GM19238 (cell line): ENCODE data around the gene CLMN.
"Not testable (repeated sequence)": the region's sequence is repeated elsewhere in the genome, so short reads cannot be mapped to it uniquely, and the experiment has no call there.

Experiments
- DNase-seq: peaks from one replicate; pipeline ENCODE4 v3.0.0; 2011; ENCODE audit warnings: low spot score; ENCODE audit not compliant: insufficient read length

CLMN gene

GRCh38 chr14:95288672-95289322 lies 30.9 kb downstream of the CLMN start:
- no peak for DNase-seq

- no peak for DNase-seq
Measured at GRCh38 chr14:95287176-95287754, 32.4 kb downstream of the CLMN start.

- no peak for DNase-seq
Measured at GRCh38 chr14:95286645-95287044, 33.1 kb downstream of the CLMN start.

- DNase-seq, result no peak
Measured at GRCh38 chr14:95285566-95285965, 34.1 kb downstream of the CLMN start.

- DNase-seq, result not testable (repeated sequence)
Measured at GRCh38 chr14:95283802-95284201, 35.9 kb downstream of the CLMN start.

GRCh38 chr14:95282986-95283380 lies 36.7 kb downstream of the CLMN start:
- DNase-seq, result not testable (repeated sequence)

GRCh38 chr14:95282354-95282985 lies 37.2 kb downstream of the CLMN start:
- DNase-seq, result no peak

- DNase-seq, result no peak
Measured at GRCh38 chr14:95281560-95282176, 38.0 kb downstream of the CLMN start.

GRCh38 chr14:95275494-95275893 lies 44.2 kb downstream of the CLMN start:
- no peak for DNase-seq

- no peak for DNase-seq
Measured at GRCh38 chr14:95274874-95275273, 44.8 kb downstream of the CLMN start.

GRCh38 chr14:95274279-95274678 lies 45.4 kb downstream of the CLMN start:
- no peak for DNase-seq

- DNase-seq, result no peak
Measured at GRCh38 chr14:95273001-95273978, 46.4 kb downstream of the CLMN start.

- no peak for DNase-seq
Measured at GRCh38 chr14:95272057-95272456, 47.7 kb downstream of the CLMN start.

- DNase-seq, result no peak
Measured at GRCh38 chr14:95270203-95270602, 49.5 kb downstream of the CLMN start.

GRCh38 chr14:95269493-95269892 lies 50.2 kb downstream of the CLMN start:
- DNase-seq, result no peak

- no peak for DNase-seq
Measured at GRCh38 chr14:95268350-95268749, 51.4 kb downstream of the CLMN start.

GRCh38 chr14:95267306-95267705 lies 52.4 kb downstream of the CLMN start:
- DNase-seq, result no peak

GRCh38 chr14:95265106-95266094 lies 54.3 kb downstream of the CLMN start:
- peak; percentile 61 for DNase-seq

- no peak for DNase-seq
Measured at GRCh38 chr14:95264271-95264973, 55.3 kb downstream of the CLMN start.
